GM19372 (cell line): ENCODE measurements around the gene ST6GALNAC3.
"Not testable (repeated sequence)": the region's sequence is repeated elsewhere in the genome, so short reads cannot be mapped to it uniquely, and the experiment has no call there.

Experiments used
- ATAC-seq: cut with Tn5 transposase; IDR thresholded peaks from one replicate; pipeline ENCODE4 v1.9.1; 2021; ENCODE audit warnings: mild to moderate bottlenecking, low read depth, moderate library complexity; ENCODE audit not compliant: unreplicated experiment

ST6GALNAC3 gene

DNA sequence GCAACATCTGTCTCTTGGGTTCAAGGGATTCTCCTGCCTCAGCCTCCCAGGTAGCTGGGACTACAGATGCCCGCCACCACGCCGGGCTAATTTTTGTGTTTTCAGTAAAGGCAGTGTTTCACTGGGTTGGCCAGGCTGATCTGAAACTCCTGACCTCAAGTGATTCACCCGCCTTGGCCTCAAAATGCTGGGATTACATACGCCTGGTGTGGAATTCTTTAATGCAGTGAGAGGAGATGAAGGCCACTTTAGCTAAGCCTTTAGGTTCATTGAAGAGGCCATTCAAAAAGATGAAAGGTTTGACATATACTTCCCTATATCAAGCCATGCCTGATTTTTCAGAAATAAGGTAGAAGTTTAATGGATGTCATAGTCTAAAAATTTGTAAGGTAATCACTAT, 162.7 kb downstream of the ST6GALNAC3 start:
- no peak for ATAC-seq

DNA sequence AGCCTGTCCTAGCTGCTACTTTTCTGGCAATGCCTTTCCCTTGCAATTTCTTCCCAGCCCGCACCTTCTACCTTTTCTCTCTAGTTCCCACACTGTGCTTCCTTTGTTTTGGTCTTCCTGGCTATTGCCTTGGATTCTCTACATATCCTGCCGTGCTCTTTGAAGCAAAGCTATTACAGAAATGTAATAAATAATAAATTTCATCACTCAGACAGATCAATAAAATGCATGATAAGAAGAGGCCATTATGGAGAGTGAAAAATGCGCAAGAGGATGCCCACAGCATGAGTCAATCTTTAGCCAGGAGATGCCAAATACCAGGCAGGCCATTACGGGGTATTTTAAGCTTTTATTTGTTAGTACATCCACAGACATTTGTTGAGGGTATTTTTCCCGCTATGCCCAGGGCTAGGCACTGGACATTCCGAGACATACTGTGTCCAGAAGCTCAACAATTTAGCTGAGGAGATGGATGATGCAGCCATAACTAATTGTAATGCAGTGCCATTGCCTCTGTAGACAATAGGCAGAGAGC, 163.6 kb downstream of the ST6GALNAC3 start:
- ATAC-seq, result no peak

DNA sequence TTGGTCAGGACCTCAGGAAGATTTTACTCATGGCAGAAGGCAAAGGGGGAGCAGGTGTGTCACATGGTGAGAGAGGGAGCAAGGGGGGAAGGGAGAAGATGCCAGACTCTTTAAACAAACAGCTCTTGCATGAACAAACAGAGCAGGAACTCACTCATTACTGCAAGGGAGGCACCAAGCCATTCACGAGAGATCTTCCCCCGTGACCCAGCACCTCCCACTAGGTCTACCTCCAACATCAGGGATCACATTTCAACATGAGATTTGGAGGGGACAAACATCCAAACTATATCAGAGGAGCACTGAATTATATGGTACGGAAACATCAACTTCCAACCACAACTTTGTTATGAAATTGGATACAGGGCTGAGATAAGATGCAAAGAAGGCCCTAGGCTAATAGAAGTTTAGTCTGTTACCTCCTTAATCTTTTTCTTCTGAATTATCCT, 164.9 kb downstream of the ST6GALNAC3 start:
- ATAC-seq, result no peak

DNA sequence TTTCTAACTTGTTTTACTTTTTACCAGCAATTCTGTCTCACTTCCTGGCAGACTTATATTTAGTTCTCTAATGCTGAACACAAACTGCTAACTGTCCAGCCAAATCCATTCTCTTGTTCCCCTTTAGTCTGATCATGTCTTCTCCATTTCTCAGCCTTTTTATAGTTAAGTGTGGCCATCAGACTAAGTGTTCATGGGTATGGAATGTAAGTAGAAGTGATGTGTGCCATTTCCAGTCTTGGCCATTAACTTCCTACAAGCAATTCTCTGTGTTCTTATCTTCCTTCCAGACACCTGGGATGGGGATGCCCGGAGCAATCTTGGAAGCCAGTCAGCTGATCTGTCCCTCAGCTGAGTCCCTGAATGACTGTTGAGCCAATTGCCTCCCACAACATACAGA, 165.8 kb downstream of the ST6GALNAC3 start:
- ATAC-seq, result no peak

DNA sequence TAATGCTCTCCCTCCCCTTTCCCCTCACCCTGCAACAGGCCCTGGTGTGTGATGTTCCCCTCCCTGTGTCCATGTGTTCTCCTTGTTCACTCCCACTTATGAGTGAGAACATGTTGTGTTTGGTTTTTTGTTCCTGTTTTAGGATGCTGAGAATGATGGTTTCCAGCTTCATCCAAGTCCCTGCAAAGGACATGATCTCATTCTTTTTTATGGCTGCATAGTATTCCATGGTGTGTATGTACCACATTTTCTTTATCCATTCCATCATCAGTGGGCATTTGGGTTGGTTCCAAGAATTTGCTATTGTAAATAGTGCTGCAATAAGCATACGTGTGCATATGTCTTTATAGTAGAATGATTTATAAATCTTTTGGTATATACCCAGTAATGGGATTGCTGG, 168.0 kb downstream of the ST6GALNAC3 start:
- not testable (repeated sequence) for ATAC-seq

DNA sequence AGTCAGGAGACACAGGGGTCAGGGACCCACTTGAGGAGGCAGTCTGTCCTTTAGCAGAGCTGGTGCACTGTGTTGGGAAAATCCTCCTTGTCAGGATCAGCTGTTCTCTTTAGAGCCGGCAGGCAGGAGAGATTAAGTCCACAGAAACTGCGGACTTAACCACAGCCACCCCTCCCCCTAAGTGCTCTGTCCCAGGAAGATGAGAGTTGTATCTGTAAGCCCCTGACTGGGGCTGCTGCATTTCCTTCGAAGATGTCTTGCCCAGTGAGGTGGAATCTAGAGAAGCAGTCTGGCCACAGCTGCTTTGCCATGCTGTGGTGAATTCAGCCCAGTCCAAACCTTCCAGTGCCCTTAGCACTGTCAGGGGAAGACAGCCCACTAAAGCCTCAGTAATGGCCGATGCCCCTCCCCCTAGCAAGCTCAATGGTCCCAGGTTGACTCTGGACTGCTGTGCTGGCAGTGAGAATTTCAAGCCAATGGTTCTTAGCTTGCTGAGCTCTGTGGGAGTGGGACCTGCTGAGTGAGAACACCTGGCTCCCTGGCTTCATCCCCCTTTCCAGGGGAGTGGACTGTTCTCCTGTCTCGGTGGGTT, 172.8 kb downstream of the ST6GALNAC3 start:
- no peak for ATAC-seq

DNA sequence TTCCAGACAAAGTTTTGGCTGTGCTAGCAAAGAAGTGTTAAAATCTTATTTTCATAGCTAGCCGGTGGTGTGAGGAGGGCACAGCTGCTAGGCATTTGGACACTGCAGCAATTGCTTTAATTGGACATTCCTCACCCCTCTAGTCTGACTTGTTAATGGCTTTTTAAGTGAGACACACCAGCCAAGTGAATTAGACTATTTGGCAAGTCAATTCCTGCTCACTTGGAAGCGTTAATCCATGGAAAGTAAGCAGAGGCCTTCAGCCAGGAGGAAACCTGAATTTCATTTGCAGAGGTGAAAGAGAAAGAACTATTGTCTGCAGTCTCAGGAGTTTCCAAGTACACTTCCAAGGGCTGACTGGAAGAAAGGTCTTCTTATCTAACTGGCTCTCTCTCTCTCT, 175.7 kb downstream of the ST6GALNAC3 start:
- ATAC-seq, result no peak

DNA sequence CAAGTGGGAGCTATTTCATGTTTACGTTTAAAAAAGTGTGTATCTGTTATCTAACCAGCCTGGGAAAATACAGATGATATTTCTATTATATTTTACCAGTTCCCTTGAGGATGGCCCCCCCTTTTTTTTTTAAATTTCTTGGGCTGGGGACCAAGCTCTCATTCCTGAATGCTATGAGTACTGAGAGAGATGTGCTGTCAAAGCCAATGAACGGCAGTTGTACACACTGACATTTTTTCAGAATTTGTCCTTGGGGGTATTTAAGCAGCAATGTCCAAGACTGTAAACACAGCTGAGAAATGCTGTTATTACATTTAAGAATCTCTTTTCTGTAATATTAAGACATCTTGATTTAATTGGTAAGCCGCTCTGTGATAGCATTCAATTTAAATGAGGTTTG, 177.9 kb downstream of the ST6GALNAC3 start:
- ATAC-seq, result no peak

DNA sequence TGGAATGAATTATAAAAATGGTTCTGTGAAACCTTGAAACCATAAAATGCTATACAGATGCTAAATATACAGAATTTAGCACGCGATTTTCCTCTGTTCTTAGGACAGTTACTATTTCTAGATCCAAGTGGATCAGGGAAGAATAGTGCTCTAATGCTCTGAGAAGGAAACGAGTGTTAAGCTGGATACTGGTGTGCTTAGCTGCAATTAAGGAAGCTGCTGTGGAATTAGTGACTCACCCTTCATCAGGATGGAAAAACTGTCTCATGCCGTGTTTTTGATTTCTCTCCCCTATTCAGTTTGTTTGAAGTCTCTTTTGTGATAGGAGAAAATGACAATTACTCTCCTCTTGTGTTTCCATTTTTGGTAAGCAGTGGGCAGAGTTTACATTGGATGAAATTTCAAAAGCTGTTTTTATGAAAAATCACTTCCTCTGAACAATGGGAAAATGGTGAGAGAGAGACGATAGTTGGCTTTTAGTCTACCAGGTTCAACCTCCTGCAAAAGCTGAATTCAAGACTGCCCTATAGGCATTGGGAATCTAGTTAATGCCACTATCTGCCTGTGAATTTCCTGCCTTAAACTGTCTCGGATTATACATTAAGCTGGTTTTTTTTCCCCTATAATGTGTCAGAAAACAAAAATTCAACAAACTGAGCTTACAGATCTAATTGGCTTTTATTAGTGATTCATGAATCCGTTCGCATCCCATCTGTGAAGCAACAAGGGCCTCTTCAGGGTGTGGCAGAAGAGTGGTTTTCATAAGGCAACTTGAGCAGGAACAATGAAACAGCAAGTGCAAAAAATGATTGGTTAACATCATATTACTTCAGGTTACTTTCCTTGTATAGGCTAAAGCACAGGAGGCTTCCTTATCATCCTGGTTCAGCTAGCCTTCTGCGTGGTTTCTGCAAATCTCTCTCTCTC, 179.8 kb downstream of the ST6GALNAC3 start:
- no peak for ATAC-seq

DNA sequence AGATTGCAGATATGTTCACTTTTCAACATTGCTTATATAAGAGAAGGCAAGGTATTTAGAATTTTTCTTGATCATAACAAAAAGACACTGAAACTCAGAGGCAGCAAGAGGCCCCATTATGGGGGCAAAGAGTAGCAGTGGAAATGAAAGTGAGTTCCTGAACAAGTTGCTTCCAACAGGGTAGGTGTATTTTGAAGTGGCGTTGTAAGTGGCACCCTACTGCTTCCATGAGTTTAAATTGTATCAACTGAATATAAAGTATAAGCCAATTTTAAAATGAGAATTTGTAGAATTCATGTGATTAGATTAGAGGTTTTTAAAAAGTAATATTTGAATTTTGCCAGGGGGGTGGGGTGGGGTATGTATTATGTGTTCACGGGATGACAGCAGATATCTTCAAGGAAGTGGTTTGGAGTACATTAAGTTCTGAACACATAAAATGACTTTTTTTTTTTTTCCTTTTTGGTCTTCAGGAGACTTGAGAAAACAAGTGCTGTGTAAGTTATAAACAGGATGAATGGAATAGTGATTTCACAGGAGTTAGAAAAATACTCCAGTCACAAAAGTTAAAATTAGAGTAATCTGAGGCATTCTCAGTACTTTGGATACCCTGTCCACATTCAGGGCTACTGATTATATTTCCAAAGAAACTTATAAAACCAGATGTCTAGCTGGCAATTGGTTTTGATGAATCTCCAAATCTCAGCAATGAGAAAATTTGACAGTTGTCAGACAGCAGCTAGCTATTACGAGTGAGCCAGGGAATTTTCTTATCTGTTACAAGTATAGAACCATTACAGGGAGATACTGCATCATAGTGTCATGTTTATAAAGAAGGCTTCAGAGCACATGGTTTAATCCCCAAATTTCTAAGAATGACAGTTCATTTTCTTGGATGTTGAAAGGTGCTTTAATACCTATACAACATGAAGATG, 182.0 kb downstream of the ST6GALNAC3 start:
- no peak for ATAC-seq

DNA sequence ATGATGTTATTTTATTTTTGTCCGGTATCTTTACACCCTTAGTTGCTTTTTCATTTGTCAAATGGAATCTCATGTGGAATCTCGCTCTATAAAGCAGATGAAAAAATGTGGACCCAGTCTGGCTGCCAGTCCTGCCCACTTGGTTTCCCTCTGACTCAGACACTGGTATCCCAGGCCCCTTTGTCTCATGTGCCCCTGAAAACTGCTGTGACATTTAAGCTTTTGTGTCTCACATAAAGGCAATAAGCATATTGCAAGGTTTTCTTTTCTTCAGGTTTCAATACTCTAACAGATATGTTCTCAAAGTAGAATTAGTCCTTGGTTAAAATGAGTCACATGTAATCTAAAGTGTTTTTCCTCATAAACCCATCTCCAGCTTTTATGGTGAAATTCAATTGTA, 183.3 kb downstream of the ST6GALNAC3 start:
- ATAC-seq, result no peak

DNA sequence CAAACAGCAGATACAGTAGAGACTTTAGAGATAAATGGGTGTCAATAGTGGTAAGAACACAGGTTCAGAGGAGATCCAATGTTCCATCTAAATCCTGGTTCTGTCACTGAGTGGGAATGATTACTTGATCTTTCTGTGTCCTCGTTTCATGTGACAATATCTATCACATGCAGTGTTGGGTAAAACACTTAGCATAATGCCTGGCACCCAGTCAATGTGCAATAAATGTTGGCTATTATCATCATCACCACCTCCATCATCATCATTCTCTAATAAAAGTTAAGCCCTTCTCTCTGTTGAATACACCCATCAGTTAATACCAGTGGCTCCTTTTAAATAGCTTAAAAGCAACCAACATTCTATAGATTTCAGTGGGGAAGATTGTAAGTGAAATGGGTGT, 184.7 kb downstream of the ST6GALNAC3 start:
- no peak for ATAC-seq

DNA sequence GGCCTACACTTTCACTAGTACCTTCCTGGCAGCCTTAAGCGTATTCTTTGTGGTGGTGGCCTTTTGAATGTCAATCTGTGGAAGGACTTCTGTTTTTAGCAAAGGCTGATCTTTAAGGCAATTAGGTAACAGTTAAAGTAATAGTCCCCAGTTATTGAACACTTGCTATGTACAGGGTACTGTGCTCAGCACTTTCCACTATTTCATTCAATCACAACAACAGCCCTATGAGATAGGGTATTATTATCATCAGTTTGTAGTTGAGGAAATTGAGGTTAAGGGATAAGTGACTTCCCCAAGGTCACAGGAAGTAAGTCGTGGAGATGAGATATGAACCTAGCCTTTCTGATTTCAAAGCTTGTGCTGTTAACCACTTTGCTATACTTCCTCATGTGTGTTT, 185.7 kb downstream of the ST6GALNAC3 start:
- no peak for ATAC-seq

DNA sequence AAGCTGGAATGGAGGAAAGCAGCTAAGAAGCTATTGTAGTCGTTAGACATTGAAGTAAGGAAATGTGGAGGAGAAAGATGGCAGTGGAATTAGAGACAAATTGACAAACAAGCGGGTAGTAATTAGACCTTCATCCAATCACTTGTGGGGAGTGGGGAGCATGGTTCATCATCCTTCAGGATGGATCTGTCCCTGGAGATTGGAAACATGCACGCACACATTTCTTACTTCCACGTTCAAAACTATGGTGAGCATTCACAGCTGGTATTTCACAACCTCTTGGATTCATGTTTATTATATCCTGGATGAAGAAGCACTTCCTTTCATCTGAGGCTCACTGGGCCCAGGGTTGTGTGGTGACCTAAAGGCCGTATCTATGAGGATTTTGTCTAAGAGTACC, 188.1 kb downstream of the ST6GALNAC3 start:
- no peak for ATAC-seq

DNA sequence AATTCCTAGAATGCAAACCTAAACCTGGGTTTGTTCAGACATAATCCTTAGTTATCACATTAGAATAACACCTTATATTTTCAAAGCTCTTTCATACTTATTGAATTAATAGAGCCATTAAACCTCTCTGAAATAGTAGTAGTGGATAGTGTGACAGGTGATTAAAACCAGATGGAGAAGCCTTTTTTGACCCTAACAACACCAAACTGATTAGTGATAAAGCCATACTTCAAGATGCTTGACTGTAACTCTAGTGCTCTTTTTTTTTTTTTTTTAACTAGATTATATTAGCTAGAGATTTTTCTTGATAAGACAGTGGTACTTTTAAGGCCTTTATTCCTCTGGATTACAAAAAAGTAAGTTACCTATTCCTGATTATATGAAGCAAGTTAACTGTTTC, 190.1 kb downstream of the ST6GALNAC3 start:
- ATAC-seq, result no peak

DNA sequence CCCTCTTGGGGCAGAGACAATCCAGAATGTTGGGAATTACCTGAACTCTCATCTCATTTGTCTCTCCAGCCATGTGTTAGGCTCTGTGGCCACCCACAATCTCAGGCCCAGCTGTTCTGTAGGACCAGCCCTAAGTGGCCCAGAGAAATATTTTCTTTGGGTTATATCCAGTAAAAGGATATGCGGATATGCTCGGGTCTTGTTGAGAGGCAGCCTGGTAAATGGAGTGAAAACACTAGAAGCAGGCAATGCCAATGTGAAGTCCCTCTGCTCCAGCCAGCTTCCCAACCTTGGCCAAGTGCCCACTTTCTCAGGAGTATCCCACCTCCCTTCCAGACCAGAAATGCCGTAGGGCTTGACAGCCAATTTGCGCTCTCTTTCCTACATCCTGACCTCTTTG, 192.2 kb downstream of the ST6GALNAC3 start:
- no peak for ATAC-seq

DNA sequence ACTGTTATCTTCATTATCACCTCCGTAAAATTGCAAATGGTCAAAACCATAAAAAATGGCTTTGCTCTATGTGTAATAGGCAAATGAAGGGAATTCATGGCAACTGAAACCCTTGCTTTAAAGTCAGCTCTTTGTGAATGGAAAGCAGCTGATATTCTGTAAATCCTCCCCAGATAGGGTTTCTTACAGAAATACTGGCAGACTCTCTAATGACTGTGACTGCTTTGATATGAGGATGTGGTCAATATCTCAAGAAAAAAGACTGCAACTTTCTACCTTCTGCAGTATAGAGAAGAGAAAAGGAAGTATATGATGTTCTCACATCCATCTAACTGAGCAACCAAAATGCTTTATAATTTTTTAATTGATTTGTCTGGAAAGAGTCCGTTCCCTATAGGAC, 193.1 kb downstream of the ST6GALNAC3 start:
- no peak for ATAC-seq

DNA sequence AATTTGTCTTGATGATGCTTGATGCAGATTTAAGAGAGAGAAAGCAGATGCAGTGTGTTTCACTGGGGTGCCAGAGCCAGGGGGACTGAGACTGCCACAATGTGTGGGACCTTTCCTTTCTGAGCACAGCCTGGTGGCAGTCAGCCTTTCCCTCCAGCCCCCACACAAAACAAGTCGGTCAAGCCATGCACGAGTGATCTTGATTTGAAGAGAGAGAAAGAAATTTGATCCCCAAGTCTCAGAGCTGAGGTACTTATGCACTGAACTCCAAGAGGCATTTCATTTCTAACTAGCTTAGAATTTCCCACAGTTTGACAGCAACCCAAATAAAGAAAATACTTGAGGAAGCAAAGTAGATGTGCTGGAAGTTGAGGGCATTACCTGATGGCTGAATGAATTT, 193.8 kb downstream of the ST6GALNAC3 start:
- ATAC-seq, result no peak

DNA sequence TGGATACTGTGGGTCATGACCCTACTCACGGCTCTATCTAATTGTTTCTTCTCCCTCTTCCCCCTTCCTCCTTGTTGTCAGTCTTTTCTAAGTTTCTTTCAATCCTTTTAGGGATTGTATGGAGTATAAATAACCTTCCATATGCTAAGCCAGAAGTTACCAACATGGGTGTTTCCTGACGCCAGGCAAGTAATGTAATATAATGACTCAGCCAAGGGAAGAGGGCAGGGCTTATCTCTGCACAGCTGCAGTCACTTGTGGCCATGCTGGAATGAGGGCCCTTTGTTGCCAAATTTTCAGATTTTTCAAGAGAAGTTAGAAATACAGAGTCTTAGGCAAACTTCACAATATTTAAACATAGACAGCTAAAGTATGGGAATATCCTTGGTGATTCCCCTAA, 194.6 kb downstream of the ST6GALNAC3 start:
- ATAC-seq, result no peak

DNA sequence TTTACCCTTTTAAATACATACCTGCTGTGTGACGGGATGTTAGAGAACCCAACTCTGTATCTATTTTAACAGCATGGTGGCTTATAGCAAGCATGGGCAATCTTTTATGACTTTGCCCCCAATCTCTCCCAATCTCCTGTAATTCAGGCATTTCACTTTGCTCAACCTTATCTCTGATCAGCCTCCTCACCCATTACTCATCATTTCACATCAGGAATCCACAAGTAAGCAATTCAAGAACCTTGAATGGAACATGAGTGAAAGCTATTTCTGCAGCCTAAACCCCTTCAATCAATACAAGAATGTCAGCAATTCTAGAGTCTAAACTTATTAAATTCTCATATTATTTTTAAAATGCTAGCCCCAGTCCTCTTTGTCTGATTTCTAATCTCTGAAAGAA, 199.8 kb downstream of the ST6GALNAC3 start:
- no peak for ATAC-seq

DNA sequence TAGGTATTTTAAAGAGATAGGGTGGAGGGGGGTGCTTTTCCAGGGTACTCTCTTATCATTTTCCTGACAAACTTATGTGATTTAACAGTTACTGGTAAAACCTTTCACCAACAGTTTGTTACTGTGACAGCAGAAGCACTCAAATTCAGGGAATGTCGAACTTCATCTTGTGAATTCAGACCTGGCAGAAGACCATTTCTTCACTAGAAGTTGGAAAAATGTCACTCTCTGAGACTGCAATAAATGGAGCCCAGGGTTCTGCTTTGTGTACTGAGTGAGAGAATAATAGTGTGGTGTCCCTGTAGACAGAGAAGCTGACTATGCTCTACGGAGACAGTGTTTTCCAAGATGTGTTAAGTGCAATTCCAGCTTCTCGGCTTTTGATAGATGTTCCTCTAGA, 200.2 kb downstream of the ST6GALNAC3 start:
- ATAC-seq, result no peak
